ENCODE data around the gene TEX13A.
"Not testable (repeated sequence)": the region's sequence is repeated elsewhere in the genome, so short reads cannot be mapped to it uniquely, and the experiment has no call there.

Gene TEX13A

DNA sequence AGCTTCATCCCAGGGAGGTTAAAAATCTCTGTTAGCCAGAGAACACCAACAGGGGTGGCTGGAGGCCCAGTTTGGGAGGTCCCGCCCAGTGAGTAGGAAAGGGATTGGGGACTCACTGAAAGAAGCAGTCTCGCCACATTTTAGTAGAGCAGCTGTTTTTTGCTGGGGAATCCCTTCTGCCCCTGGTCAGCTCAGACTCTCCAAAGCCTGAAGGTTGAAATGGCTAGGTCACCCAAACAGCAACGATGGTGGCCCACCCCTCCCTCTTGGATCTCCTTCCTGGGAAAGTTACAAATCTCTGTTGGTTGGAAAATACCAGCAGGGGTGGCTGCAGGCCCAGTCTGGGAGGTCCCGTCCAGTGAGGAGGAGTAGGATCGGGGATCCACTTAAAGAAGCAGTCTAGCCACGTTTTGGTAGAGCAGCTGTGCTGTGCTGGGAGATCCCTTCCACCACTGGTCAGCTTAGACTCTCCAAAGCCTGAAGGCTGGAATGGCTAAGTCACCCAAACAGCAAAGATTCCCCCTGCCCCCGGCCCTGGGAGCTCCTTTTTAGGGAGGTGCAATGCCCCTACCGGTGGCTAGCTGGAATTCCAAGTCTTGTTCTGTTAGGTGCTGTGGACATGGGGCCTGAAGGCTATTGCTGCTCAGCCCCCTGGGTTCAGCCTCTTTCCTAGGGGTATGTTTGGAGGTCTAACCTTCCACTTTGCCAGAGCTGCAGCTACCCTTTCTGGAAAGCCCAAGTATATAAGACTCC lies 40.0 kb upstream of the TEX13A start:
- no peak overlapping the region for H3K4me3 ChIP-seq (ENCODE audit: control insufficient read depth, low read depth, low read length)
- no peak for DNase-seq (ENCODE audit: low read depth)
- TF ChIP-seq, protein P1, sequence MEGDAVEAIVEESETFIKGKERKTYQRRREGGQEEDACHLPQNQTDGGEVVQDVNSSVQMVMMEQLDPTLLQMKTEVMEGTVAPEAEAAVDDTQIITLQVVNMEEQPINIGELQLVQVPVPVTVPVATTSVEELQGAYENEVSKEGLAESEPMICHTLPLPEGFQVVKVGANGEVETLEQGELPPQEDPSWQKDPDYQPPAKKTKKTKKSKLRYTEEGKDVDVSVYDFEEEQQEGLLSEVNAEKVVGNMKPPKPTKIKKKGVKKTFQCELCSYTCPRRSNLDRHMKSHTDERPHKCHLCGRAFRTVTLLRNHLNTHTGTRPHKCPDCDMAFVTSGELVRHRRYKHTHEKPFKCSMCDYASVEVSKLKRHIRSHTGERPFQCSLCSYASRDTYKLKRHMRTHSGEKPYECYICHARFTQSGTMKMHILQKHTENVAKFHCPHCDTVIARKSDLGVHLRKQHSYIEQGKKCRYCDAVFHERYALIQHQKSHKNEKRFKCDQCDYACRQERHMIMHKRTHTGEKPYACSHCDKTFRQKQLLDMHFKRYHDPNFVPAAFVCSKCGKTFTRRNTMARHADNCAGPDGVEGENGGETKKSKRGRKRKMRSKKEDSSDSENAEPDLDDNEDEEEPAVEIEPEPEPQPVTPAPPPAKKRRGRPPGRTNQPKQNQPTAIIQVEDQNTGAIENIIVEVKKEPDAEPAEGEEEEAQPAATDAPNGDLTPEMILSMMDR (conservative IDR thresholded peaks at IDR 0.05; ENCODE audit: control insufficient read depth, insufficient read depth, low read depth, low read length), result peak; percentile 6

DNA sequence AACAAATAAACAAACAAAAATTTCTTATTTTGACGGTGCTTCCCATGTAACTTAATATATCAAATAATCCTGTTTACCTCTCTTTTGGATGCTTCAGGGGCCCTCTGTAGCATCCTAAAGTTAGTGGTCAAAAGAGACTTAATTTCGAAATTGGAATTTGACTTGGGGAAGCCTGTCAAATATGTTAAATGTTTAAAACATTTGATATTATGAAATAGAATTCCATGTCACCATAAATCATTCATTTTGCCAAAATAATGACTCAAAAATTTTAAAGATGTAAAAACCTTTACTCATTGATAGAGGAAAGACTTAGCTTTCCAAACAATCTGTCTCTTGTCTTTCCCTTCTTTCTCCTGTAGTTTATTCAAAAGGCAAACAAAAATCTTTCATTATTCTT lies 20.6 kb upstream of the TEX13A start:
- H3K4me3 ChIP-seq (ENCODE audit: control insufficient read depth, low read depth, low read length), result no peak overlapping the region
- DNase-seq (ENCODE audit: low read depth), result no peak
- TF ChIP-seq, protein P1 (conservative IDR thresholded peaks at IDR 0.05; ENCODE audit: control insufficient read depth, insufficient read depth, low read depth, low read length), result no peak

DNA sequence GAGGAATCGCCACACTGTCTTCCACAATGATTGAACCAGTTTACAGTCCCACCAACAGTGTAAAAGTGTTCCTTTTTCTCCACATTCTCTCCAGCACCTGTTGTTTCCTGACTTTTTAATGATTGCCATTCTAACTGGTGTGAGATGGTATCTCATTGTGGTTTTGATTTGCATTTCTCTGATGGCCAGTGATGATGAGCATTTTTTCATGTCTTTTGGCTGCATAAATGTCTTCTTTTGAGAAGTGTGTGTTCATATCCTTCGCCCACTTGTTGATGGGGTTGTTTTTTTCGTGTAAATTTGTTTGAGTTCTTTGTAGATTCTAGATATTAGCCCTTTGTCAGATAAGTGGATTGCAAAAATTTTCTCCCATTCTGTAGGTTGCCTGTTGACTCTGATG lies 16.9 kb upstream of the TEX13A start:
- not testable (repeated sequence) for DNase-seq (ENCODE audit: low read depth); H3K4me3 ChIP-seq (ENCODE audit: control insufficient read depth, low read depth, low read length)

DNA sequence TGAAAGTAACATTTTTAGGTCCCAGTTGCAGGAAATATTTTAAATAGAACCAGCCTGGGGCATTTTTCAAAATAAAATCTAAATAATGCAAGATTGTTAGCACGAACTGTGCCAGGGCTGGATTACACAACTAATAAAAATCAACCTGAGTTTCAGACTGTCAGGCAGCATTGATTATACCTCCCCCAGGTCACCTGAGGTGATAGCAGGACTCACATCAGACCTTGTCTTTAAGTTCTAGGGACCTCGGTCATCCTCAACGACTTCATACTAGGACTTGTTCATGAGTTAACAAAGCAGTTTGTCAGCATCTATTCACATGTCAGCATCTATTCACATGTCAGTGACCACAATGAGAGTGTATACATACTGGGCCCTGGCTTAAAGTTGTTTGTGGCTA lies 8.7 kb upstream of the TEX13A start:
- H3K4me3 ChIP-seq (ENCODE audit: control insufficient read depth, low read depth, low read length), result no peak overlapping the region
- no peak for DNase-seq (ENCODE audit: low read depth)
- TF ChIP-seq, protein P1 (conservative IDR thresholded peaks at IDR 0.05; ENCODE audit: control insufficient read depth, insufficient read depth, low read depth, low read length), result no peak

DNA sequence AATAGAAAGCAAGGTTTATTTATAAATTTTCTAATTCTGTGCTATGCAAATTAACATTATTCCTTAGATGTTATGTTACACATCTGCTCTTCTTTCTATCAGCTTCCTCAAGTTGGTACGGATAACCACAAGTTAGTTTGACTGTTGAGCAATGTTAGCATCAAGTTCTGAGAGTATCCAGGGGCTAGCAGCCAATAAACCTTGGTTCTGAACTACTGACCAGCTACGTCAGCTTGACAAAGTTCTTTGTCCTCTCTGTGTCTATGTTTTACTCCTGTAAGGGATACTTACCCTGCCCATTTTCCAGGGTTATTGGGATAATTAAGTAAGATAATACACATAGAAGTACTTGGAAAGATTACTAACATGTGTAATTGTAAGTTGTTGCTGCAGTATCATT lies 8.1 kb upstream of the TEX13A start:
- TF ChIP-seq, protein P1 (conservative IDR thresholded peaks at IDR 0.05; ENCODE audit: control insufficient read depth, insufficient read depth, low read depth, low read length), result no peak
- no peak overlapping the region for H3K4me3 ChIP-seq (ENCODE audit: control insufficient read depth, low read depth, low read length)
- DNase-seq (ENCODE audit: low read depth), result peak; percentile 38

DNA sequence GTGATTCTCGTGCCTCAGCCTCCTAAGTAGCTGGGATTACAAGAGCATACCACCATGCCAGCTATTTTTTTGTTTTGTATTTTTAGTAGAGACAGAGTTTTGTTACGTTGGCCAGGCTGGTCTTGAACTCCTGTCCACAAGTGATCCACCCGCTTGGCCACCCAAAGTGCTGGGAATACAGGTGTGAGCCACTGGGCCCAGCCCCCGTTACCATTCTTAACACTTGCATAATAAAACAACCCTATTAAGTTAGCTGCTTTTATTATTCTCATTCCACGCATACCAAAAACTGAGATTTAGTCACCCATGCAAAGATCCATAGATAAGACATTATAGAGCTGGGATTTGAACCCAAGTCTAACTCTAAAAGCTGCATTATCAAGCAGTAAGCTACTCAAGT lies 6.0 kb upstream of the TEX13A start:
- TF ChIP-seq, protein P1 (conservative IDR thresholded peaks at IDR 0.05; ENCODE audit: control insufficient read depth, insufficient read depth, low read depth, low read length), result no peak
- no peak overlapping the region for H3K4me3 ChIP-seq (ENCODE audit: control insufficient read depth, low read depth, low read length)
- DNase-seq (ENCODE audit: low read depth), result no peak

DNA sequence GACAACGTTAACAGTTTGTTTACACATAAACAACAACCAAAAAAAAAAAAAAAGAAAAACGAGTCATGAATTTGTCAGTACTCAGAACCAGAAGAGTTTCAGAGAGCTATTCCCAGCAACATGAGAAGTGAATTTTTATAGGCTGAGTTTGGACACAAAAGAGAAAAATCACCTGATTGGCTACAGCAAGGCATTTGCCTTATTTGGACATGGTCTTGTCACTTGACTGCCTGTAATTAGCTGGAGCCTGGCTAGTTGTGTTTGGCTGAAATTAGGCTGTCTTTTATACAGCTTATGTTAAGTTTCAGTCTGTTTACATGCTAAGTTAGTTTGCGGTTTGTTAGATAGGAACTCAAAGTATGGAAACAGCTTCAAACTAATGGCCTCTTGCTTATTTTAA lies 880 bp upstream of the TEX13A start:
- TF ChIP-seq, protein P1 (conservative IDR thresholded peaks at IDR 0.05; ENCODE audit: control insufficient read depth, insufficient read depth, low read depth, low read length), result no peak
- no peak for DNase-seq (ENCODE audit: low read depth)
- no peak overlapping the region for H3K4me3 ChIP-seq (ENCODE audit: control insufficient read depth, low read depth, low read length)

Data from fibroblast of mammary gland (primary cell).